ENCODE data around the gene DCAF6.

The DCAF6 gene

GRCh38 chr1:167996266-167996665 lies 59.8 kb downstream of the DCAF6 start:
- no peak for DNase-seq
- in situ Hi-C loops (cut with HindIII; ENCODE audit: low pct_ligation_motif_present, low pct_unique_long_range_greater_than_20kb, low sequenced_read_pairs), result no loop called here

DNA sequence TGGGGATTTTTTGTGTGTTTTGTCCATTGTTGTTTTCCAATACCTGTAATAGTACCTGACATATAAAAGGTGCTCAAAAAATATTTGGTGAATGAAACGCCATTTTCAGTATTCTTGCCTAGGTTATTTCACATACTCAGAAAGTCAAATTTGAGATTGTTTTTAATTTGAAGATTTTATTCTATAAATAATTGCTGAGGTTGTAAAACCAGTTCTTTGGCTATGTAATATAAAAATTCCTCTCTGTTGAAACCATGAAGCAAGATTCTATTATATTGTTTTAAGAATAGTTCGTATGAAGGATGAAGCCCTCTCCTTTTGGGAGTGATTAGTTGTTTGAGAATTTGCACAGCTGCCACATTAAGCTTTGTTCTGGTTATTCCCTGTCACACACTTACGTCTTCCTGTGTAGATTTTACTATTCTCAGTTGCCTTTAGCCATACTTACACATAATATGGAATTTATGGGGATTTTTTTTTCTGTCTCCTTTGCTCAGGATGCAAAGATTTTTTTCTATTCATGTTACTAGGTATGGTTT lies 60.6 kb downstream of the DCAF6 start:
- no peak for DNase-seq
- in situ Hi-C loops (cut with HindIII; ENCODE audit: low pct_ligation_motif_present, low pct_unique_long_range_greater_than_20kb, low sequenced_read_pairs), result no loop called here

DNA sequence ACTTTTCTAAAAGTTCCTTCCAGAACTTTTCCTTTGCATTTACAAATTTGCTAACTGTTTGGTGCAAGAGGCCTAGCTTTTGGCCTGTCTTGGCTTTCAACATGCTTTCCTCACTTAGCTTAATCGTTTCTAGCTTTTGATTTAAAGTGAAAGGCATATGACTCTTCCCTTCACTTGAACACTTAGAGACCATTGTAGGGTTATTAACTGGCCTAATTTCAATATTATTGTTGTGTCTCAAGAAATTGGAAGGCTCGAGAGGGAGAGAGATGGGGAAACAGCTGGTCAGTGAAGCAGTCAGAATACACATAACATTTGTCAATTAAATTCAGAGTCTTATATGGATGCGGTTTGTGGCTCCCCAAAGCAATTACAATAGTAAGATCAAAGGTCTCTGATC lies 63.4 kb downstream of the DCAF6 start:
- in situ Hi-C loops (cut with HindIII; ENCODE audit: low pct_ligation_motif_present, low pct_unique_long_range_greater_than_20kb, low sequenced_read_pairs), result no loop called here
- DNase-seq, result no peak

DNA sequence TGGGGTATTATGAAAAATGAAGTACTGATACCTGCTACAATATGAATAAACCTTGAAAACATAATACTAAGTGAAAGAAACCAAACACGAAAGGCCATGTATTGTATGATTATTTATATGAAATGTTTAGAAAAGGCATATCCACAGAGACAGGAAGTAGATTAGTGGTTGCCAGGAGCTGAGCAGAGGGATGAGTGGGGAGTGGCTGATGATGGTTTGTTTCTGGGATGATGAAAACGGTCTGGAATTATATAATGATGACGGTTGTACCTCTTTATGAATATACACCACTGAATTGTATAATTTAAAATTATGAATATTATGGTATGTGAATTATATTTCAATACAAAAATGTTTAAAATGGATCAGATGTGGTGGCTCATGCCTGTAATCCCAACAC lies 64.2 kb downstream of the DCAF6 start:
- no peak for DNase-seq
- in situ Hi-C loops (cut with HindIII; ENCODE audit: low pct_ligation_motif_present, low pct_unique_long_range_greater_than_20kb, low sequenced_read_pairs), result no loop called here

DNA sequence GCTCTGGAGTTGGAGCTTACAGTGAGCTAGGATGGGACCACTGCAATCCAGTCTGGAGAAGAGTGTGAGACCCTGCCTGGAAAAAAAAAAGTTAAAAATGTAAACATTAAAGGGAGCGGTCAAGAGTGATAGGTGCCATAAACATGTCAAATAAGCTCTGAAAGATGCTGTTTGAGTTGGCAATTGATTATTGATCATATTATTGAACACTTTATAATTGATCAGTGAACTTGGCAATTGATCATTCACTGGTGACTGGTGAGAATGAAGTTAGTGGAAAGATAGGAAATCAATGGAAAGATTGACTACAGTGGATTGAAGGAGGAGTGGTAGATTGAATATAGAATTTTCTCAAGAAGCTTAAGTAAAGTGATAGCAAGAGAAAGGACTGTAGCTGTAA lies 64.7 kb downstream of the DCAF6 start:
- DNase-seq, result no peak
- in situ Hi-C loops (cut with HindIII; ENCODE audit: low pct_ligation_motif_present, low pct_unique_long_range_greater_than_20kb, low sequenced_read_pairs), result no loop called here

GRCh38 chr1:168004531-168004930 lies 68.0 kb downstream of the DCAF6 start:
- no peak for DNase-seq
- in situ Hi-C loops (cut with HindIII; ENCODE audit: low pct_ligation_motif_present, low pct_unique_long_range_greater_than_20kb, low sequenced_read_pairs), result no loop called here

- in situ Hi-C loops (cut with HindIII; ENCODE audit: low pct_ligation_motif_present, low pct_unique_long_range_greater_than_20kb, low sequenced_read_pairs), result no loop called here
- DNase-seq, result no peak
Observed at GRCh38 chr1:168005529-168005928, 69.0 kb downstream of the DCAF6 start.

DNA sequence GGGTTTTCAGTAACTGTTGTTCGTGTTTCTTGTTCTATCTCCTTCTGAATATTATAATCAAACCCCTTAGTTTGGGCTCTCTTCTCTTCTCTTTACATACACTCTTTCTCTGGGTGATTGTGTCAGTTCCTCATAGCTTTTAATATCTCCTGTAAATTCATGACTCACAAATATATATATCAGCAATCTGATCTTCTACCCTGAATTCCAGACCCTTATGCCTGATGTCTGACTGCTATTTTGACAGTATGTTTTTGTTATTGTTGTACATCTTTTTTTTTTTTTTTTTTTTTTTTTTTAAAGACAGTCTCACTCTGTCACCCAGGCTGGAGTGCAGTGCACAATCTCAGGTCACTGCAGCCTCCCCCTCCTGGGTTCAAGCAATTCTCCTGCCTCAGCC lies 71.2 kb downstream of the DCAF6 start:
- in situ Hi-C loops (cut with HindIII; ENCODE audit: low pct_ligation_motif_present, low pct_unique_long_range_greater_than_20kb, low sequenced_read_pairs), result no loop called here
- no peak for DNase-seq

DNA sequence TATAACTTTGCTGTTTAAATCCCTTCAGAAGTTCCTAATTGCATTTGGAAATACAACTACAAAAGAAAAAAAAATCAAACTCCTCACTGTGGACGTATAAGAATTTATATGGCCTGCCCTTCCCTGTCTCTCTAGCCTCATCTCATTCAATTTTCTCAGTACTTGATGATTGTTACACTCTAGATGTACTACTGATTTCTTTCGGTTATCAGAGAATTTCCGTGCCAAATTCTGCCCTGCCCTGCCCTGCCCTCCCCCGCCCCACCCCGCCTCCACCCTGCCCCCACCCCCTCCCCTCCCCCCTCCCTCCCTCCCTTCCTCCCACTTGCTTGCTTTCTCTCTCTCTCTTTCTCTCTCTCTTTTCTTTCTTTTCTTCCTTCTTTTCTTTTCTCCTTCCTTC lies 72.1 kb downstream of the DCAF6 start:
- in situ Hi-C loops (cut with HindIII; ENCODE audit: low pct_ligation_motif_present, low pct_unique_long_range_greater_than_20kb, low sequenced_read_pairs), result no loop called here
- DNase-seq, result no peak

- in situ Hi-C loops (cut with HindIII; ENCODE audit: low pct_ligation_motif_present, low pct_unique_long_range_greater_than_20kb, low sequenced_read_pairs), result no loop called here
- no peak for DNase-seq
Observed at GRCh38 chr1:168009322-168009721, 72.8 kb downstream of the DCAF6 start.

DNA sequence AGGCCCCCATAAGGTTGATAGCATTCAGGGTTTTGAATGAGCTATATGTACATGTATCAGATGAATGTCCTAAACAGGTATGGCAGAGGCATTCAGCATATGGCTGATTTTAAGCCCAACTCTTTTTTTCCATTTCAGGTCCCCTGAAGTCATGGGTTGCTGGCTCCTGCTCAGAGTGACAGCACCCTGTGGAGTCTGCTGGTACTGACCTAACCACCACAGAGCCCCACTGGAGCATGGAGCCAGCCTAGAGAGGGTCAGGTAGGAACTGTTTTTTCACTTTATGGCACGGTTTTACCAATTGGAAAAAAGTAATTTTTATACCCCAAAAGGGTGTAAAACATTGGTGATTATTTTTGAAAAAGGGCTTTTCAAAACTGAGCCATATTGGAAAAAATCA lies 82.9 kb downstream of the DCAF6 start:
- no peak for DNase-seq
- in situ Hi-C loops (cut with HindIII; ENCODE audit: low pct_ligation_motif_present, low pct_unique_long_range_greater_than_20kb, low sequenced_read_pairs), result no loop called here

GRCh38 chr1:168031198-168031597 lies 94.7 kb downstream of the DCAF6 start:
- DNase-seq, result no peak
- in situ Hi-C loops (cut with HindIII; ENCODE audit: low pct_ligation_motif_present, low pct_unique_long_range_greater_than_20kb, low sequenced_read_pairs), result no loop called here

GRCh38 chr1:168031627-168032026 lies 95.1 kb downstream of the DCAF6 start:
- DNase-seq, result no peak
- in situ Hi-C loops (cut with HindIII; ENCODE audit: low pct_ligation_motif_present, low pct_unique_long_range_greater_than_20kb, low sequenced_read_pairs), result no loop called here

DNA sequence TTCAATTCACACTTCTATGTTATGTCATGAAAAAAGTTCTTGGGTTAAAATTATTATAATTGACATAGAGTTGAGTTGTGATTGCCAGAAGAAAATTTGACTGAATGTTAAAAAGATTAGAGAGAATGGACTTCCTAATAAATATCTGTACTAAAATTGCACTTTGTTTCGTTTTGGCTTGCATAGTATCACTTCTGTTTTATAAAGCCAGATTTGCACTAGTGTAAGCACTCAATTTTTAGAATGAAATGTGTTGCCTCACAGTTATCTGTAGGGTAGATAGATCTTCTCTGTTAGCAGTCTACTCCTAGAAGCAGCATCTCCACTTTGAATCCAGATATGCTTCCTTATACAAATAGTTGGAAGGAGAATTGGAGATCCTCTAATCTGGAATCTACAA lies 95.5 kb downstream of the DCAF6 start:
- in situ Hi-C loops (cut with HindIII; ENCODE audit: low pct_ligation_motif_present, low pct_unique_long_range_greater_than_20kb, low sequenced_read_pairs), result no loop called here
- DNase-seq, result no peak

DNA sequence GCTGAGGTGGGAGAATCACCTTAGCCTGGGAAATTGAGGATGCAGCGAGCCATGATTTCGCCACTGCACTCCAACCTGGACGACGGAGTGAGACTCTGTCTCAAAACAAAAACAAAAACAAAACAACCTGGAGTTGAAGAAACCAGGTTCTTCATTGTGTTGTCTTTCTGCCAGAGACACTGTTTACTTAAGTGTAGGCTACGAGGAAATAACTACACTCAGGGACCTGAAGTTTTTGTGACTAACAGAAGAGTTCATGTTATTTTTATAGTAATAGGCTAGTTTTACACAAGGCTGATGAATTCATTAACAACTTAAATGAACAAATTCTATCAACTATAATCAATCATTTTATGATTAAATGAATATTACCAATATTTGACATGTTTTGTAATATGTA lies 98.9 kb downstream of the DCAF6 start:
- no peak for DNase-seq
- in situ Hi-C loops (cut with HindIII; ENCODE audit: low pct_ligation_motif_present, low pct_unique_long_range_greater_than_20kb, low sequenced_read_pairs), result no loop called here

GRCh38 chr1:168042362-168042761 lies 105.9 kb downstream of the DCAF6 start:
- in situ Hi-C loops (cut with HindIII; ENCODE audit: low pct_ligation_motif_present, low pct_unique_long_range_greater_than_20kb, low sequenced_read_pairs), result no loop called here

DNA sequence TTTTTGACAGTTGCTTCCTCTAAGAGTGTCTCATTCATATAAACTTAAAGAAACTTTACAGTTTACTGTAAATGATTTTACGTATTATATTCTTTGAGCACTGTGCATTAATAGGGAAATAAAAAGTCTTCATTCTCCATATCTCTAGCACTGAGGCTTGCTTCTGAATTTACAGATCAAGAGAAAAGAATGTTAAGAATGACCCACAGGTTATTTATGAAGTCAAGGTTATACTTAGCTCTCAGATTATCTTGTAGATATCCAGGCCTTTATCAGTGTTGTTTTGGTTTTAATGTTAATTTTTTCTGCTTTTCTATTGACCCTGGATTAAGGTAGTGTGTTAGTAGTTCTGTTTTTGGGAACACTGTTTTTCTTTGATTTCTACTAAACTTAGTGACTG lies 108.8 kb downstream of the DCAF6 start:
- no peak for DNase-seq
- in situ Hi-C loops (cut with HindIII; ENCODE audit: low pct_ligation_motif_present, low pct_unique_long_range_greater_than_20kb, low sequenced_read_pairs), result no loop called here

More at GRCh38 chr1:168042362-168042761, 105.9 kb downstream of the DCAF6 start:
- DNase-seq, result no peak

DNA sequence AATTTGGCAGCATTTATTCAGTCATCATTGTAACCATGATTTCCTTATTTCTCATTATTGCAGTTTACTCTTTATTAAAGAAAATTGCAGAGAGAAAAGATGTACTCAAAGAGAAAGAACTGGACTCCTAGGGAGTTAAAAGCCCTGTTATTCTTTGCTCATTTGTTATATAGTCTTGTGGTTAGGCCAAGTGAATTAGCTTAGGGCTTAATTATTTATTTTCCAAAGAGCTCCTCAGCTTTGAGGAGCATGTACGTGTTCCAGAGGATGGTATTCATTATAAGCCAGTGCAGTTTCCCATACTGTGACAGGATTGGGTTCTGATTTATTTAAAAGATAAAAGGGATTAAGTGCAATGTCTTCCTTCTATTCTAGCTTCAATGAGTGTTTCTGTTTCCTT lies 113.8 kb downstream of the DCAF6 start:
- in situ Hi-C loops (cut with HindIII; ENCODE audit: low pct_ligation_motif_present, low pct_unique_long_range_greater_than_20kb, low sequenced_read_pairs), result no loop called here
- no peak for DNase-seq

- in situ Hi-C loops (cut with HindIII; ENCODE audit: low pct_ligation_motif_present, low pct_unique_long_range_greater_than_20kb, low sequenced_read_pairs), result no loop called here
- DNase-seq, result no peak
Observed at GRCh38 chr1:168050880-168051279, 114.4 kb downstream of the DCAF6 start.

GRCh38 chr1:168053681-168054080 lies 117.2 kb downstream of the DCAF6 start:
- DNase-seq, result no peak
- in situ Hi-C loops (cut with HindIII; ENCODE audit: low pct_ligation_motif_present, low pct_unique_long_range_greater_than_20kb, low sequenced_read_pairs), result no loop called here

- in situ Hi-C loops (cut with HindIII; ENCODE audit: low pct_ligation_motif_present, low pct_unique_long_range_greater_than_20kb, low sequenced_read_pairs), result no loop called here
- no peak for DNase-seq
Observed at GRCh38 chr1:168054117-168054516, 117.6 kb downstream of the DCAF6 start.
